ENCODE measurements around the gene SPATA2L.
A peak's percentile ranks its signal among the peaks of the same experiment; 100 is the strongest.
"Not testable (repeated sequence)": the region's sequence is repeated elsewhere in the genome, so short reads cannot be mapped to it uniquely, and the experiment has no call there.

The SPATA2L gene

DNA sequence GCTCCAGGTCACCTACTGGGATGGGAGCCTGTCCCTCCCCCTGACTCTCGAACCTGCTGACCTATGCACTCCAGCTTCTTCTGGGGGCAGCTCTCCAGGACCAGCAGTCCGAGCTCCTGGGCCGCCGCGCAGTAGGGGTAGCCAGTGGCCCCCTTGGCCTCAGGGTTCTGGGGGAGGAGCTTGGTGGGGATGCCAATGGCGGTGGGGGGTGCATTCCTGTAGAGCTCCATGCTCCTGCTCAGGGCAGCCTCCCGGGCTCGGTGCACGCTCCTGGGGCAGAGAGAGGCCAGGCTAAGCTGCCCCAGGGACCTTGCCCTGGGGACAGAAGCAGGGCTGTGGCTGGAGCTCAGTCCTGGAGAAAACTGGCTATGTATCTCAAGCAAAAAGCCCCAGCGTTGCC, 7.7 kb upstream of the SPATA2L start:
- DNase-seq (ENCODE audit: insufficient read length, low spot score) (no peak), FAIRE-seq (no peak)
- no peak for TF ChIP-seq SPI1 (IDR thresholded peaks at IDR 0.05; ENCODE audit: low read depth, low read length)
- TF ChIP-seq POLR2AphosphoS5 (IDR thresholded peaks at IDR 0.05; ENCODE audit: low read depth, low read length): no peak
- no peak for TF ChIP-seq PAX5 (IDR thresholded peaks at IDR 0.05; ENCODE audit: insufficient read depth, low read length, severe bottlenecking)
- TF ChIP-seq POLR2A (IDR thresholded peaks at IDR 0.05; ENCODE audit: low read depth, low read length): no peak
- TF ChIP-seq TAF1 (IDR thresholded peaks at IDR 0.05; ENCODE audit: low read depth, low read length): no peak
- no peak for TF ChIP-seq POU2F2 (IDR thresholded peaks at IDR 0.05; ENCODE audit: low read depth, low read length)

DNA sequence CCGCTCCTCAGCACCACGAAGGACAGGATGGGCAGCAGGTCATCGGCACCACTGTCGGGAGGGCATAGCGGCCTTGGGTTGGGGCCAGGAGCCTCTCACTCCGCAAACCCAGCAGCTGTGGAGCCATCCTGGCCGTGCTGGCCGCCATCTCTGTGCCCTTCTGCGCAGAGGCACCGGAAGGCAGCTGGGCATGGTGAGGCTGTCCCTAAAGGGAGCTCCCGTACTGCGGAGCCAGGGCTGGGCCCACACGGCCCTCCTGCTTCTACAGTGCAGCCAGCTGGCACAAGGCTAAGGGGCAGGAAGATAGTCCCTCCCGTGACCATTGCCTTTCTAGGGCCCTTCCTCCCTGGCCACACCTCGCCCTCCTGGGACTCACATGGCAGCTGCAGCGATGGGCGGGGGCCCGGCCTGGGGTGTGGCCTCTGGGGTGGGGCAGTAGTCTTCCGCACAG, 7.0 kb upstream of the SPATA2L start:
- DNase-seq (ENCODE audit: insufficient read length, low spot score) (no peak), FAIRE-seq (no peak)
- TF ChIP-seq SPI1 (IDR thresholded peaks at IDR 0.05; ENCODE audit: low read depth, low read length): no peak

DNA sequence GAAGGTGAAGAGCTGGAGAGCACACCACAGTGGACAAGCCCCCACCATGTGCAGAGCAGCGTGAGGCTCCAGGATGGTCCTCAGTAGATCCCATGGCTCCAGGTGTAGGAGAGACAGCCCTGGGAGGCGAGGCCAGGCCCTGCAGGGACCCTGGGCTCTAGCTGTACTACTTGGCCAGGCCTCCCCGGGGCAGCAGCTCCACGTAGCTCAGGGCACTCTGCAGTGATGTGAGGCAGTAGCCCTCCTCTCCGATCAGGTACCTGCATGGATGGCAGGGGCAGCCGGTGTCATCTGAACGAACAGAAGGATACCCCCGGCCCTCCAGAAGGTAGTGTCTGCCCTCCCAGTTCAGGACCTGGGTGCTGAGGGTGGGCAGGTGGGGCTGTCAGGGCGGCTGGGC, 6.2 kb upstream of the SPATA2L start:
- DNase-seq (ENCODE audit: insufficient read length, low spot score) (no peak), FAIRE-seq (no peak)
- TF ChIP-seq SPI1 (IDR thresholded peaks at IDR 0.05; ENCODE audit: low read depth, low read length) (no peak), POLR2AphosphoS5 (IDR thresholded peaks at IDR 0.05; ENCODE audit: low read depth, low read length) (no peak), POU2F2 (IDR thresholded peaks at IDR 0.05; ENCODE audit: low read depth, low read length) (no peak), TAF1 (IDR thresholded peaks at IDR 0.05; ENCODE audit: low read depth, low read length) (no peak)

DNA sequence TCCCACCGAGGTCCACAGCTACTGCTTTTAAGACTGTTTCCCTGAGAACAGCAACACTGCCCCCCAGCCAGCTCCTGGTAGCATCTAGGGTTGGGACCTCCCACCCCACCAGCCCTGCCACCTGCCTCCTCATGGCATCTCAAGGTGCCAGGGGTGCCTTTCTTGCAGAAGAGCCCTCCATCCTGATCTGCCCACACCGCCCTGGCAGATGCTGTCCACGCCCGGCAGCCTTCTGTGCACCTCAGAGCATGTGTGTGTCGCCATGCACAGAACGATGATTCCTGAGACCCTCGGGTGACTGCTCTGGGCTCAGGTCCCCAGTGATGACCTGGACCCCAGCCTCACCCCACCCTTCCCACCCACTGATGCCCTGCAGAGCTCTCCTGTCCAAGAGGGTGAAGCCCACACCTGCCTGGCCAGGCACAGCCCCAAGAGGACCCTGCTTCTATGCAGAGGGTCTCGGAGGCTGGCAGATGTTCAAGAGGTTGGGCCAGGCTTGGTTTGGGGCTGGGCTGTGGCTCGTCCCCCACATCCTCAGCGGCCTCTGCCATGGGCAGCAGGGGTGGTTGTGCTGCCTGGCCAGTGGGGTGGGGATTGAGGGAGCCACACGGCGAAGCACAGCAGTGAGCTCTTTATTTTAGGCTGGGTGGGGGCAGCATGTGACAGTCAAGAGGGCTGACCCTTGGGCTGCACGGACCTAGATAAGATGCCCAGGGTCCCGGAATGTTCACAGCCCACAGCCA, 5.2 kb upstream of the SPATA2L start:
- no peak for DNase-seq (ENCODE audit: insufficient read length, low spot score)
- TF ChIP-seq SPI1 (IDR thresholded peaks at IDR 0.05; ENCODE audit: low read depth, low read length): no peak
- no peak for TF ChIP-seq TAF1 (IDR thresholded peaks at IDR 0.05; ENCODE audit: low read depth, low read length)
- TF ChIP-seq POU2F2 (IDR thresholded peaks at IDR 0.05; ENCODE audit: low read depth, low read length): no peak
- TF ChIP-seq PAX5 (IDR thresholded peaks at IDR 0.05; ENCODE audit: insufficient read depth, low read length, severe bottlenecking): no peak
- no peak for TF ChIP-seq POLR2A (IDR thresholded peaks at IDR 0.05; ENCODE audit: low read depth, low read length)
- no peak for TF ChIP-seq POLR2AphosphoS5 (IDR thresholded peaks at IDR 0.05; ENCODE audit: low read depth, low read length)
- FAIRE-seq: no peak

DNA sequence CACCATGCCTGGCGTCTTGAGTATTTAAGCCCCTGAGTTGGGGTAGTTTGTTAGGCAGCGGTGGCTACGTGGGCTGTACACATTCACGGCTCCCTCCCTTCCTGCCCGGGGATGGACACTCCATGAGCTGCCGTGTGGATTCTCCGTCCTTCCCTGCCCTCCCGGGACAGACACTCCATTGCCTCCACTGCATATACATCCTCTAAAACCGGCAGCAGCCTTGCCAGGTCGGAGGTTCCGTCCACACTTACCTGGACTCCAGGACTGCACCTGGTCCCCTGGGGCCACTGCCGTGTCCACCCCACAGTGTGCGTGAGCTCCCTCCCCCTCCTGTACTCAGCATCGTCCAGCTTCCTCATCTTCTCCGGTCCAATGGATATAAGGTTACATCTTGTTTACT, 3.5 kb upstream of the SPATA2L start:
- DNase-seq (ENCODE audit: insufficient read length, low spot score): no peak
- no peak for TF ChIP-seq SPI1 (IDR thresholded peaks at IDR 0.05; ENCODE audit: low read depth, low read length)
- no peak for TF ChIP-seq POU2F2 (IDR thresholded peaks at IDR 0.05; ENCODE audit: low read depth, low read length)
- TF ChIP-seq POLR2A (IDR thresholded peaks at IDR 0.05; ENCODE audit: low read depth, low read length): no peak
- no peak for TF ChIP-seq TAF1 (IDR thresholded peaks at IDR 0.05; ENCODE audit: low read depth, low read length)
- no peak for TF ChIP-seq PAX5 (IDR thresholded peaks at IDR 0.05; ENCODE audit: insufficient read depth, low read length, severe bottlenecking)
- no peak for TF ChIP-seq POLR2AphosphoS5 (IDR thresholded peaks at IDR 0.05; ENCODE audit: low read depth, low read length)
- FAIRE-seq: no peak

DNA sequence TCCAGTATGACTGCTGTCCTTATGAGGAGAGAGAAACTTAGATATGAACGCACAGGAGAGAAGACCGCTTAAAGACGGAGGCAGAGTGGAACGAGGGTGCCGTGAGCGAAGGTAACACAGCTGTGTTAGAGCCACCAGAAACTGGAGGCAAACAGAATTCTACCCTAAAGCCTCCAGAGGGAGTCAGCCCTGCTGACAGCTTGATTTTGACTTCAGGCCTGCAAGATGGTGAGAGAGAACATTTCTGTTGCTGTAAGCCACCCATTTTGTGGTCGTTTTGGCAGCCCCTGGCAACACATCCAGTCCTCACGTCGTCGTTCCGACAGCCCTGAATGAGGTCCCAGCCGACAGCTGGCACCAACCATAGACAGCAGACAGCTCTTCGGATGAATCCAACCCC, 2.8 kb upstream of the SPATA2L start:
- no peak for FAIRE-seq
- DNase-seq (ENCODE audit: insufficient read length, low spot score): no peak
- no peak for TF ChIP-seq POLR2AphosphoS5 (IDR thresholded peaks at IDR 0.05; ENCODE audit: low read depth, low read length)
- no peak for TF ChIP-seq POLR2A (IDR thresholded peaks at IDR 0.05; ENCODE audit: low read depth, low read length)
- no peak for TF ChIP-seq TAF1 (IDR thresholded peaks at IDR 0.05; ENCODE audit: low read depth, low read length)
- TF ChIP-seq POU2F2 (IDR thresholded peaks at IDR 0.05; ENCODE audit: low read depth, low read length): no peak
- no peak for TF ChIP-seq PAX5 (IDR thresholded peaks at IDR 0.05; ENCODE audit: insufficient read depth, low read length, severe bottlenecking)
- TF ChIP-seq SPI1 (IDR thresholded peaks at IDR 0.05; ENCODE audit: low read depth, low read length): no peak

DNA sequence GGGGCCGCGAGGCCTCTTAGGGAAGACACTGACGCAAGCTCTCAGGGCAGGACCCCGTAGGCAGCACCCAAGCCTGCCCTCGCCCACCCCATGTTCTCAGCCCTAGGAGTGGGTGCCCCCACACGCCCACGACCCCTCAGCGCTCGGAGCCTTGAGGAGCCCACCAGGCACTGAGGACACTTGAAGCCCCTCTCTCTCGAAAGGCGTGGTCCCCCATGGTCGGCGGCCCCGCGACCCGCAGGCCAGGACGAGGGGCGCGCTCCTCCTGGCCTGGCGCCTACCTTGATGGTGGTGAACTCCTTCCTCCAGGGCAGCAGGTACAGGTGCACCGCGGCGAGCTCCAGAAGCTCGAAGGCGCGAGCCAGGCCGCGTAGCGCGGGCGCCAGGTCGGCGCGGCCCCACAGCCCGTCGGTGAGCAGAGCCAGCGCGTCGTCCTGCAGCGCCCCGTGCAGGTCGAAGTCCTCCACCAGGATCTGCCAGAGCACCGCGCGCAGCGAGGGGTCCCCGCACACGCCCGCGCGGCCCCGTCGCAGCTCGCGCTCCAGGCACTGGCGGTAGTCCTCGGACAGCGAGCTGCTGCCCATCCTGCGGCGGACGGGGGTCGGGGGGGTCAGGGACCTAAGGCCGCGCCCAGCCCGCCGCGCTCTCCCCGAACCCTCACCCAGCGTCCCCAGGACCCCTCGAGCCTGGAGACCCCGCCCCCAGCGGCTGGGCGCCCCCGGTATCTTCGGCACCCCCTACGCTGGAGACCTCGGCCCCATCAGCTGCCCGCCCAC, 668 bp downstream of the SPATA2L start:
- DNase-seq (ENCODE audit: insufficient read length, low spot score): no peak
- FAIRE-seq: peak; percentile 43

DNA sequence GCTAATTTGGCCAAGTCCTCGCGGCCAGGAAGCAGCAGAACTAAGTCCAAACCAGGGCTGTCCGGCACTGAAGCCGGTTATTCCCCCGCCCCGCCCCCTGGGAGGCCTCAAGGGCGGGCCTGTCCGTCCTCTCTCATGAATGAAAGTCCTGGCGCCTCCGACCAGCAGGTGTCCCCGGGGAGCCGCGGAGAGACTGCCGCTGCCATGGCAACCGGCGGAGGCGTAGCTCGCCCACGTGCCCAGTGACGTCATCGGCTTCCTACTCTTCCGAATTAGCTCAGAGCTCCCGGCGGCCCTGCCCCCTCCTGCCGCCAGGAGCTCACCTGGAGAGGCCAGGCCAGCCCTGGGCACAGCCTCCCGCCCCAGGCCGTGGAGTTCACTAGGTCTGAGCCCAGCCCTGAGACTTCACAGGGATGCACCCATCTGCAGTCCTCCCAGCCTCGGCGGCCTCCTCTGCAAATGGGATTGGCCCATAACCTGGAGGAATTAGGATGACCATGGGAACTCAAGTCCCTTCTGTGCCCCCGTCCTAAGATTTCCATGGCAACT, 1.3 kb downstream of the SPATA2L start:
- DNase-seq (ENCODE audit: insufficient read length, low spot score) (peak; percentile 98), FAIRE-seq (peak; percentile 99)
- no peak for TF ChIP-seq TAF1 (IDR thresholded peaks at IDR 0.05; ENCODE audit: low read depth, low read length)
- no peak for TF ChIP-seq POLR2AphosphoS5 (IDR thresholded peaks at IDR 0.05; ENCODE audit: low read depth, low read length)
- TF ChIP-seq POLR2A (IDR thresholded peaks at IDR 0.05; ENCODE audit: low read depth, low read length): no peak
- TF ChIP-seq POU2F2 (IDR thresholded peaks at IDR 0.05; ENCODE audit: low read depth, low read length): peak; percentile 68; the same call in 1 of the 2 replicates
- no peak for TF ChIP-seq PAX5 (IDR thresholded peaks at IDR 0.05; ENCODE audit: insufficient read depth, low read length, severe bottlenecking)

More for the DNA sequence above, 668 bp downstream of the SPATA2L start:
- TF ChIP-seq TAF1 (IDR thresholded peaks at IDR 0.05; ENCODE audit: low read depth, low read length): no peak

DNA sequence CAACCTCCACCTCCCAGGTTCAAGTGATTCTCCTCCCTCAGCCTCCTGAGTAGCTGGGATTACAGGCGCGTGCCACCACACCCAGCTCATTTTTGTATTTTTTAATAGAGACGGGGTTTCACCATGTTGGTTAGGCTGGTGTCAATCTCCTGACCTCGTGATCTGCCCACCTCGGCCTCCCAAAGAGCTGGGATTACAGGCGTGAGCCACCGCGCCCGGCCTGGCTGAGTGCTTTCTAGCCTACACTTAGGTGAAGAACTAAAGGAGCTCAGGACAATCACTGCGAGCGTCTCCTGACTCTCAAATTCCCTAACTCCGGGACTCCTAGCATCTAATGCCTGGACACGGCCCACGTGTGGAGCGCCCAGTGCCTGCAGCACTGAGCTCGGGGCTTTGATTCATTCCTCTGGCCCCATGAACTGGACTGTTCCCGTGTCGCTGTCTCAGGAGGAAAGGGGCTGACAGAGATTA, 1.8 kb downstream of the SPATA2L start:
- not testable (repeated sequence) for FAIRE-seq; DNase-seq (ENCODE audit: insufficient read length, low spot score)

DNA sequence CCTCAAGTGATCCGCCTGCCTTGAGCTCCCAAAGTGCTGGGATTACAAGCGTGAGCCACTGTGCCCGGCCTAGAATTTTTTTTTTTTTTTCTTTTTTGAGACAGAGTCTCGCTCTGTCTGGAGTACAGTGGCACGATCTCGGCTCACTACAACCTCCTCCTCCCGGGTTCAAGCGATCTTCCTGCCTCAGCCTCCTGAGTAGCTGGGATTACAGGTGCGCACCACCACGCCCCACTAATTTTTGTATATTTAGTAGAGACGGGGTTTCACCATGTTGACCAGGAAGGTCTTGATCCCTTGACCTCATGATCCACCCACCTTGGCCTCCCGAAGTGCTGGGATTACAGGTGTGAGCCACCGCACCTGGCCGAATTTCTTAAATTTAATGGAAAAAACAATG, 2.8 kb downstream of the SPATA2L start:
- DNase-seq (ENCODE audit: insufficient read length, low spot score); FAIRE-seq: not testable (repeated sequence)
